GM18498 (cell line): ENCODE data around the gene AVEN.
"Not testable (repeated sequence)": the region's sequence is repeated elsewhere in the genome, so short reads cannot be mapped to it uniquely, and the experiment has no call there.

Experiments used
- ATAC-seq: cut with Tn5 transposase; IDR thresholded peaks from one replicate; pipeline ENCODE4 v1.9.1; 2021; ENCODE audit warnings: mild to moderate bottlenecking, moderate library complexity; ENCODE audit not compliant: unreplicated experiment

AVEN gene

DNA sequence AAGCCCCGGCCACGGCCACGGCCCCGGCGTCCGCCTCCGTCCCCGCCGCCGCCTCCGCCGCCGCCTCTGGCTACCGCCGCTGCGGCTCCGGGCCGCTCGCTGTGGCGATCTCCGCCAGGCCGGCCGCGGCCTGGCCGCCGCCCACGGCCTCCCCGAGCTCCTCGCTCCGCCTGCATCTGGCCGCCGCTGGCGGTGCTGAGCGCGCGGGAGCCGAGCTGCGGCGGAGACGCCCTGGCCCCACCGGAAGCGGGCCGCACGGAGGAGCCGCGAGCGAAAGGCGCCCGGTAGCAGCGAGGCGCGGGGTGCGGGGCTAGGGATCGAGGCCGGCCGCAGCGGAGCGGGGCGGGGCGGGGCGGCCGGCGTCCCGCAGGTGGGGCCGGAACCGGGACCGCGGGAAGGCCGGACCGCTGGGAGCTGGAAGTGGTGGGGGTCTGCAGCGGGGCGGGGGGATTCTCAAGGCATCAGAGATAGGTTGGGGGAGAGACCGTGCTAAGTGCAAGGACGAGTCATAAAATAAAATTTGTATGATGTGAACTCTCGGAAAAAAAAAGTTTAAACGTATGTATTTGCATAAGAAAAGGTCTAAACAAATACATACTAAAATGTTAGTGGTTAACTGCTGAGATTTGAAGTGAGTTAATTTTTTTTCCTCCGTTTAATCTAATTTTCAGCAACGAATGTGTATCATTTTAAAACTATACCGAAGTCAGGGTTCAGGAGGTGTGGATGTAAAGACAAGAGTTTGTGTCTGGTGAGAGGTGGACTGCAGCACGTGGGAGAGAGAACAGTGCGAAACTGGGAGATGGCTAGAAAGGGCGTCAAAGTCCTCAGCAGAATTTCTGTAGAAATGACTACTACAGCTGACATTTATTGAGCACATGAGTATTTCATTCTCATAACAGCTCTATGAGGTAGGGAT, at the start of gene AVEN:
TSS of gene AVEN (minus strand) at position 334 of the 919 bp plus-strand sequence. CDS start at position 176, 158 bp downstream.
- ATAC-seq: peak; percentile 61

- no peak for ATAC-seq
These were observed 46.7 kb upstream of the AVEN start for GRCh38 chr15:34085746-34086145.

DNA sequence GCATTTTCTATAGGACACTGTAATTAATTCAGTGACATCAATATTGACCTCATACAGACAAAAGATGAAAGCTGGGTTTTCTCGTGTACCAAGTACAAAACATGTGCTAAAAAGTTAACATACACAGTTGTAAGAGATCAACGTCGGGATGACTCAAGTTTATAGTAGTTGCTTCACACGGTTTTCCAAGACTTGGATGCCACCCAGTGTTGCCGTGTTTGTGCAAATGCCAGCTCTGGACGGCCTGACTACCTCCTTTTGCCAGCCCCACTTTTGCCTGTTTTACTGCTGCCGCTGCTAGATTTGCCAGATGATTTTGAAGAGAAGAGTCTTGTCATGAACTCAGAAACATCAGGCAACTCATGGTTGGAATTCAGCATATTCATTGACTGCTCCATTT, 45.1 kb upstream of the AVEN start:
- ATAC-seq: no peak

GRCh38 chr15:34079904-34080303, 40.9 kb upstream of the AVEN start:
- ATAC-seq: no peak

- ATAC-seq: no peak
These were observed 39.9 kb upstream of the AVEN start for GRCh38 chr15:34078900-34079299.

GRCh38 chr15:34076785-34077184, 37.8 kb upstream of the AVEN start:
- ATAC-seq: no peak

DNA sequence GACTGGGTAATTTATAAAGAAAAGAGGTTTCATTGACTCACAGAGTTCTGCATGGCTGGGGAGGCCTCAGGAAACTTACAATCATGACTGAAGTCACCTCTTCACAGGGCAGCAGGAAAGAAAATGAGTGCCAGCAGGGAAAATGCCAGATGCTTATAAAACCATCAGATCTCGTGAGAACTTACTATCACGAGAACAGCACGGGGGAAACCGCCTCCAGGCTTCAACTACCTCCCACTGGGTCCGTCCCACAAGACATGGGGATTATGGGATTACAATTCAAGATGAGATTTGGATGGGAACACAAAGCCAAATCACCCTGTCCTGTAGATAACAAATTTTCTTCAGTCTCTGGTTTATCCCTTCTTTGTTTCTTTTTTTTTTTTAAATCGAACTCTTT, 31.0 kb upstream of the AVEN start:
- no peak for ATAC-seq

DNA sequence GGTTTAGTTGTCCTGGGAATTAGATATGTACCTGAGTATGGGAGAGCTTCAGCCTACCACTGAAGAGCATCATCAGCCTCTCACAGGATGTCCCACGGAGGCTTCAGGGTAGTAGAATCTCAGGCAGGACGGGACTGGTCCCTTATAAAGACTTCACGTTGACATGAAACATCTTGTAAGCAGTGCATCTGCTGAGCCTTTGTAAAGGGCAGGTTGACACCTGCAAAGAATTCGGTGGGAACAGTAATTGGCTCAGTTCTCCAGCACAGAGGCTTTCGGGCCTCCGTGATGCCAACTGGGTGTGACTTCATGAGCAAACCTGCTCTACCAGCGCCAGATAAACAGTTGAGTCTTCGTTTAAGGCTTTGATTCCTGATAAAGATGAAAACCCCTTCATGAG, 26.9 kb upstream of the AVEN start:
- ATAC-seq: no peak

DNA sequence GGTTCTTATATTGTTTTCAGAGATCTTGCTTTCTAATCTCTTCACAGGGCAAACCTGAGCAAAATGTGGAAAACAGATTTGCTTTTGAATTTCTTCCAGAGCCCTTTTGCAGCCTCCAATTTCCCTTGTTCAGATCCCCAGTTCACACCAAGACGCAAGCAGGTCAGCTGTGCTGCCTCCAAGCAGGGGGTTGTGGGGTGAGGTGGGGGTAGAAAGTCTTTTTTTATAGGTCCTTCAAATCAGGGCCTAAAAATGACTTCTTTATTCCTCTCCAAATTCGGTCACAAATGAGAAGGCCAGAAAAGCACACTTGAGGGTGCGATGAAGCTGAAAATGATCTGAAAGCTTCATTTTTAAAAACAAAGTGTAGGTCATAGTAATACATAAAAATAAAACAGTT, 26.3 kb upstream of the AVEN start:
- no peak for ATAC-seq

DNA sequence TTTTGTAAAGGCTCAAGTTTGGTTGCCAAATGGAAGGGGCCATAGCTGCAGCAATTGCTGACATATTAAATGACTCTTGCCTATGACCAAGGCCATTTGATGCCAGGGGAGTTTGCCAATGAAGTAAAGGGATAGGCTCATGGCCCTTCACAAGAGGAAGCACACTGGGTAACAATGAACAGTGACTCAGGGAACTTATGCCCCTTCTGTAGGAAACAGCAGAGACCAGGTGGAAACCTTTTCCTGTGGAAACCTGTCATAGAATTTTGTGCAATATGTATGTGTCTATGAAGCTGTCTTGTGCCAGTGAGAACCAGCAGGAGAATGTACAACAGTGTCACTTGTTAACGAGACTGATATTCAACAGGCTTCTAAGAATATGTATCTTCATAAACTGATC, 25.4 kb upstream of the AVEN start:
- ATAC-seq: no peak

GRCh38 chr15:34059946-34060345, 20.9 kb upstream of the AVEN start:
- no peak for ATAC-seq

DNA sequence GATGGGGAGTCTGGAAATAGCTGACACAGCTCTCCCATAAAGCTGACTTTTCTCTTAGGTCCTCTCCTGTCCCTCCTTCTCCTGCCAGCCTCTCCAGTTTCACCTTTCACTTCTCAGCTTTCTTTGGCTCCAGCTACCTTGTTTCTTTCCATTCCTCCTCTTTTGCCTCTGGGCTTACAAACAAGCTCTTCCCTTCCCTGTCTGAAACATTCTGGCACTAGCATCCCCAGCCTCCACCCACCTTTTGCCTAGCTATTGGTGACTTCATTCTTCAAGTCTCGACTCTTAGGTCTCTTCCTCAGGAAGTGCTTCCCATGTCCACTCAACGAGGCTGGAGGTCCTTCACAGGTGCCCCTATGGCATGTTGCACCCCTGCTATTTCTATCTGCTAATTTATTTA, 20.5 kb upstream of the AVEN start:
- ATAC-seq: no peak

GRCh38 chr15:34056911-34057310, 17.9 kb upstream of the AVEN start:
- no peak for ATAC-seq

DNA sequence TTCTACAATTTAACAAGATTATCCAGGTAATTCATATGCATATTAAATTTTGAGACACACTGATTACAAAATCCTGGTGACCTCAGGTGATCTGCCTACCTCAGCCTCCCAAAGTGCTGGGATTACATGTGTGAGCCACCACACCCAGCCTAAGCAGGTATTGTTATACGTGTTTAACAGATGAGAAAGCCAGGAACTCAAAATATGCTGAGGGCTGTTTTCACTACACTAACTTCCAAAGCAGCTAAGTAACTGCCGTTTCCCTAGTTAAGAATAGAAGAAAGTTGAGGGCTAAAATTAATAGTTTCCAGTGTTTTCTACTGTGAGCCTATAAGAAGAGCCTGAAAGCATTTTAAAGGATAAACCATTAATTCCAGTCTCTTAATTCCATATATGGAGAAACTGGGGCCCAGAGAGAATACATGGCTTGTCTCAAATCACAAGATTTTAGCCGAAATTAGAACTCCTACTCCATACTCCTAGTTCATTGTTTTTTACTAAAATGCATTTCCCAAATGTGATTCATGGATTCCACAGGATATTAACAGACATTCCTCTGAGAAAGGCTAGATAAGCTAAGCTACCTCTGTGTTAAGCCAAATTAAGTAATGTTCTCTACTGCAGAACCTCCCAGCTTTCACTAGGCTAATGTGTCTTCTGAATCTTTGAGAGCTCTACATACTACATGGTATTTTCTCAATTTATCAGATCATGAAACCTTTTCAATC, 17.0 kb upstream of the AVEN start:
- no peak for ATAC-seq

- ATAC-seq: no peak
These were observed 15.2 kb upstream of the AVEN start for GRCh38 chr15:34054081-34054707.

DNA sequence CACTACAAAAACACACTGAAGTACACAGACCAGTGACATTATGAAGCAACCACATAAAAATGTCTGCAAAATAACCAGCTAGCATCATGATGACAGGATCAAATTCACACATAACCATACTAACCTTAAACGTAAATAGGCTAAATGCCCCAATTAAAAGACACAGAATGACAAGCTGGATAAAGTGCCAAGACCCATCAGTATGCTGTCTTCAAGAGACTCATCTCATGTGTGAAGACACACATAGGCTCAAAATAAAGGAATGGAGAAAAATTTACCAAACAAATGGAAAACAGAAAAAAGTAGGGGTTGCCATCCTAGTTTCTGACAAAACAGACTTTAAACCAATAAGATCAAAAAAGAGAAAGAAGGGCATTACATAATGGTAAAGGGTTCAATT, 11.4 kb upstream of the AVEN start:
- ATAC-seq: not testable (repeated sequence)

DNA sequence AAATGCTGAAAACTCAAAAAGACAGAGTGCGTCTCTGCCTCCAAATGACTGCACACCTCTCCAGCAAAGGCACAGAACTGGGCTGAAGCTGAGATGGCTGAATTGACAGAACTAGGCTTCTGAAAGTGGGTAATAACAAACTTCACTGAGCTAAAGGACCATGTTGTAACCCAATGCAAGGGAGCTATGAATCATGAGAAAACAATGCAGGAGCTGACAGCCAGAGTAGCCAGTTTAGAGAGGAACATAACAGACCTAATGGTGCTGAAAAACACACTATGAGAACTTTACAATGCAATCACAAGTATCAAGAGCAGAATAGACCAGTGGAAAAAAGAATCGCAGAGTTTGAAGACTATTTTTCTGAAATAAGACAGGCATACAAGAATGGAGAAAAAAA, 10.1 kb upstream of the AVEN start:
- no peak for ATAC-seq

DNA sequence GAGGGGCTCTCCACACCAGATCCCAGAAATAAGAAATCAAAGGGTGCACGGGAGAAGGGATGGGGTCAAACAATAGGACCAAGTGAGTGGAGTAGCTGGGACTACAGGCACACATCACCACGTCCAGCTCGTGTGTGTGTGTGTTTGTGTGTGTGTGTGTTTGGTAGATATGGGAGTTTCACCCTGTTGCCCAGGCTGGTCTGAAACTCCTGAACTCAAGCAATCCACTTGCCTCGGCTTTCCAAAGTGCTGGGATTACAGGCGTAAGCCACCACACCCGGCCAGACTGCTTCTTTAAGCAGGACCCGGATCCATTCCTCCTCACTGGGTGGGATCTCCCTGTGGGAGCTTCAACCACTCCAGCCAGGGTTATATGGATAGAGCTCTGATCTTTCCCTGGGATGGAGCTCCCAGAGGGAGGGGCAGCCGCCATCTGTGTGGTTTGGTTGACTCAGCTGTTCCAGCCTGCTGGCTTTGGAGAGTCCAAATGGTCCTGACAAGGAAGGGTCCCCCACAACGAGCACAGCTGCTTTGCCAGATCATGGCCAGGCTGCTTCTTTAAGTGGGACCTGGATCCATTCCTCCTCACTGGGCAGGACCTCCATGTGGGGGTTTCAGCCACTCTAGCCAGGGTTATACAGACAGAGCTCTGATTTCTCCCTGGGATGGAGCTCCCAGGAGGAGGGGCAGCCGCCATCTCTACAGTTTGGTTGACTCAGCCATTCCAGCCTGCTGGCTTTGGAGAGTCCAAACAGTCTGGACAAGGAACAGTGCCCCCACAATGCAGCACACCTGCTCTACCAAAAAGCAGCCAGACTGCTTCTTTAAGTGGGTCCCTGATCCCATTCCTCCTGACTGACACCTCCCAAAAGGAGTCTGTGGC, 9.1 kb upstream of the AVEN start:
- no peak for ATAC-seq

GRCh38 chr15:34046471-34047145, 7.6 kb upstream of the AVEN start:
- ATAC-seq: no peak

DNA sequence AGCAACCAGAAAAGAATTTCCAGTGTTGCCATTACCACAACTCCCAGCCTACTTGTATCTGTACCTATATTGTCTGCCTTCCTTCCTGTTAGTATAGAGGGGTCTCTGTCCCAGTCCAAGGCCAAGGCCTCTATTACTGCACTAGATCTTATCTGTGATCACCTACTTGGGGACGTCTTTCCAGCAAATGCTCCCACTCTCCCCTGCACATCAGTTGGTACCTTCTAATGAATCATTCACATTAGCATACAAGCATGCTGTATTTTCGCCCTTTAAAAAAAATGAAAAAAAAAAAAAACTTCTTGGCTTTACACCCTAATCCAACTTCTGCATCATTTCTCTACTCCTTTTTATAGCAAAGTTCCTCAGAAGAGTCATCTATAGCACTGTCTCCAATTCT, 4.8 kb upstream of the AVEN start:
- no peak for ATAC-seq
